Heart left ventricle (tissue), 13 donors: ENCODE results near the gene SLC25A11.

ENCODE experiments used
- POLR2A ChIP-seq, 2 donors: fragments of 450-650 bp; IDR thresholded peaks; one replicate each; pipeline ENCODE4 v1.6.1; 2017; ENCODE audit warnings: antibody characterized with exemption in 2 of 2, mild to moderate bottlenecking in 2 of 2, moderate library complexity in 2 of 2
- TF ChIP-seq, protein P1 (sequence below), 12 donors: fragments of 200-600 bp; sonication (generic) in 4 of 12; IDR thresholded peaks; one replicate each; pipeline versions ENCODE4 v1.5.0 to v1.8.0; 2018 to 2022; ENCODE audit warnings: antibody characterized with exemption in 12 of 12, mild to moderate bottlenecking in 5 of 12
- donor health status: ischemic (EF 13 %, LVEDD 7.1; RV severe dilation, severe dysfunction).
- donor health status: DM: no; HTN: yes; CAD: no.
- donor health status: DM: no; HTN: no; CAD: no.
- donor health status: ischemic (EF 25% LVEDD 6.9; RV normal size, moderate dysfunction).
- donor health status: ischemic (EF 25% LVEDD 5.7; RV mildly dilated, moderate dysfunction).
- donor health status: ischemic (EF 35%, LVEDD 5.7; RV mildly dilated, moderate dysfunction).
- donor health status: nonischemic (EF 11% LVEDD 7.7; RV severe dilation, severe dysfunction).
- donor health status: DM: yes; HTN: yes; CAD: no.
- donor health status: PGD.
- donor health status: ischemic (EF 29% LVEDD 5.4; RV normal size, mild dysfunction).
- donor health status: nonischemic (EF 23%, LVEDD 6.1; RV moderate dilation, normal function).

- TF ChIP-seq, protein P1, sequence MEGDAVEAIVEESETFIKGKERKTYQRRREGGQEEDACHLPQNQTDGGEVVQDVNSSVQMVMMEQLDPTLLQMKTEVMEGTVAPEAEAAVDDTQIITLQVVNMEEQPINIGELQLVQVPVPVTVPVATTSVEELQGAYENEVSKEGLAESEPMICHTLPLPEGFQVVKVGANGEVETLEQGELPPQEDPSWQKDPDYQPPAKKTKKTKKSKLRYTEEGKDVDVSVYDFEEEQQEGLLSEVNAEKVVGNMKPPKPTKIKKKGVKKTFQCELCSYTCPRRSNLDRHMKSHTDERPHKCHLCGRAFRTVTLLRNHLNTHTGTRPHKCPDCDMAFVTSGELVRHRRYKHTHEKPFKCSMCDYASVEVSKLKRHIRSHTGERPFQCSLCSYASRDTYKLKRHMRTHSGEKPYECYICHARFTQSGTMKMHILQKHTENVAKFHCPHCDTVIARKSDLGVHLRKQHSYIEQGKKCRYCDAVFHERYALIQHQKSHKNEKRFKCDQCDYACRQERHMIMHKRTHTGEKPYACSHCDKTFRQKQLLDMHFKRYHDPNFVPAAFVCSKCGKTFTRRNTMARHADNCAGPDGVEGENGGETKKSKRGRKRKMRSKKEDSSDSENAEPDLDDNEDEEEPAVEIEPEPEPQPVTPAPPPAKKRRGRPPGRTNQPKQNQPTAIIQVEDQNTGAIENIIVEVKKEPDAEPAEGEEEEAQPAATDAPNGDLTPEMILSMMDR (IDR thresholded peaks at IDR 0.05), result no peak
- no peak for TF ChIP-seq POLR2A (IDR thresholded peaks at IDR 0.05)
Observed at GRCh38 chr17:4969551-4970173, 29.8 kb upstream of the SLC25A11 start.
